GM06990 (cell line): ENCODE measurements around the gene SNRNP27.

ENCODE experiments used
- DNase-seq: peaks from one replicate; pipeline ENCODE4 v3.0.0-alpha.2; 2011; ENCODE audit not compliant: insufficient read length; ENCODE audit errors: extremely low read depth
- H3K27me3 ChIP-seq: replicated peaks from 2 replicates; pipeline ENCODE4 v1.6.0; 2011; ENCODE audit warnings: low read length; ENCODE audit not compliant: control insufficient read depth, insufficient read depth
- H3K36me3 ChIP-seq: 2 replicates; pipeline ENCODE4 v1.5.1; 2011; ENCODE audit warnings: low read length; ENCODE audit not compliant: control insufficient read depth, insufficient read depth
- H3K4me3 ChIP-seq: replicated peaks from 2 replicates; pipeline ENCODE4 v1.5.1; 2011; ENCODE audit warnings: low read depth, mild to moderate bottlenecking, control low read depth, low read length
- TF ChIP-seq, protein P1 (sequence below): IDR thresholded peaks from 2 replicates; pipeline ENCODE4 v1.5.1; 2011; ENCODE audit warnings: low read length, control low read depth, mild to moderate bottlenecking, inconsistent platforms; ENCODE audit not compliant: insufficient read depth, poor library complexity, severe bottlenecking

SNRNP27 gene

DNA sequence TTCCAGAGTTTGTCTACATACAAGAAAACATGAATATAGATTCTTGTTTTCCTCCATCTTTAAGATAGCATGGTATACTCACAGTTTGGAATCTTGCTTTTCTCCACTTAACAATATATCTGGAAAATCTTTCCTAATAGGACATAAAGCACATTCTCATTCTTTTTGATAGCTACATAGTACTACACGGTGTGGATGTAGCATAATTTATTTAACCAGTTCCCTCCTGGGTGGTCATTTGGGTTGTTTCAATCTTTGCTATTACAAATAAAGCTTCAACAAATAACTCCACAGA, 40.8 kb downstream of the SNRNP27 start:
- TF ChIP-seq, protein P1, sequence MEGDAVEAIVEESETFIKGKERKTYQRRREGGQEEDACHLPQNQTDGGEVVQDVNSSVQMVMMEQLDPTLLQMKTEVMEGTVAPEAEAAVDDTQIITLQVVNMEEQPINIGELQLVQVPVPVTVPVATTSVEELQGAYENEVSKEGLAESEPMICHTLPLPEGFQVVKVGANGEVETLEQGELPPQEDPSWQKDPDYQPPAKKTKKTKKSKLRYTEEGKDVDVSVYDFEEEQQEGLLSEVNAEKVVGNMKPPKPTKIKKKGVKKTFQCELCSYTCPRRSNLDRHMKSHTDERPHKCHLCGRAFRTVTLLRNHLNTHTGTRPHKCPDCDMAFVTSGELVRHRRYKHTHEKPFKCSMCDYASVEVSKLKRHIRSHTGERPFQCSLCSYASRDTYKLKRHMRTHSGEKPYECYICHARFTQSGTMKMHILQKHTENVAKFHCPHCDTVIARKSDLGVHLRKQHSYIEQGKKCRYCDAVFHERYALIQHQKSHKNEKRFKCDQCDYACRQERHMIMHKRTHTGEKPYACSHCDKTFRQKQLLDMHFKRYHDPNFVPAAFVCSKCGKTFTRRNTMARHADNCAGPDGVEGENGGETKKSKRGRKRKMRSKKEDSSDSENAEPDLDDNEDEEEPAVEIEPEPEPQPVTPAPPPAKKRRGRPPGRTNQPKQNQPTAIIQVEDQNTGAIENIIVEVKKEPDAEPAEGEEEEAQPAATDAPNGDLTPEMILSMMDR = no peak
- H3K4me3 ChIP-seq = no peak overlapping the region
- DNase-seq = no peak
- H3K27me3 ChIP-seq = no peaks in the 10 kb centered on the region
- H3K36me3 ChIP-seq = peaks cover 20% of the 10 kb centered on the region

DNA sequence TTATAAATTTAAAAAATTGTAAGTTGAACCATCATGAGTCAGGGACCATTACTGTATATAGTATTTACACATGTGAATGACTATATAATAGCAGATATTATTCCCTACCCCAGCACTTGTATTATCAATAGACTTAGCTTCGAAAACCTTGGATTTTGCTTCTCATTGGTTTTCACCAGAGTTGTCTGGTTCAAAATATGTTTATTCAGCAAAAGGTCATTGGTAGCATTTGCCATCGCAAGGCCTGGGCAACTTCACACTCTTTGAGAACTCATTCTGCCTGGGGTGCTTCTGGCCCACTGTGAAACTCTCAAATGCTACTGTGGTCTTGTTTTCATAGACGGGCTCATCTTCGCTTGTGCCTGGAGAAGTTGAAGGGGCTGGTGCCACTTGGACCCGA, 41.3 kb downstream of the SNRNP27 start:
- Histone ChIP-seq H3K4me3 (no peak overlapping the region), H3K27me3 (no peaks in the 10 kb centered on the region), H3K36me3 (peaks cover 20% of the 10 kb centered on the region)
- no peak for DNase-seq
- TF ChIP-seq, protein P1 = no peak

DNA sequence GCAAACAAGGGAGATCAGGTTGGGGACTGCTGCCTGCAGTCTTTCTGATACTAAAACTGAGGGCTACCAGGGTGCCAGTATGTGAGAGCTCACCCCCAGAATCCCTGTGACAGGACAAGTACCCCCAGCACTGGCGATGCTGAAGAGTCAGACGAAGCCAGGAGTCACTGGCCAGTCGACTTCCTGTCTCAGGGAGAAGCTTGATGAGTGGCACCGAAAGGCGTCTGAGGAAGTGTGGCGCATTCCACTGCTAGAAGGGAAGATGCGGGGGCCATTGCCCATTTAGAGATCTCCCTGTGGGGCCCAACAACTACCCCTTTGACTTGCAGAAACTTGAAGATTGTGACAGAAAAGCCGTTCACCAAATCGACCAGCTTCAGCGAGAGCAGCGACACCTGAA, 43.1 kb downstream of the SNRNP27 start:
- TF ChIP-seq, protein P1 = no peak
- DNase-seq = no peak
- Histone ChIP-seq H3K27me3 (no peaks in the 10 kb centered on the region), H3K36me3 (peaks cover 24% of the 10 kb centered on the region), H3K4me3 (no peak overlapping the region)

DNA sequence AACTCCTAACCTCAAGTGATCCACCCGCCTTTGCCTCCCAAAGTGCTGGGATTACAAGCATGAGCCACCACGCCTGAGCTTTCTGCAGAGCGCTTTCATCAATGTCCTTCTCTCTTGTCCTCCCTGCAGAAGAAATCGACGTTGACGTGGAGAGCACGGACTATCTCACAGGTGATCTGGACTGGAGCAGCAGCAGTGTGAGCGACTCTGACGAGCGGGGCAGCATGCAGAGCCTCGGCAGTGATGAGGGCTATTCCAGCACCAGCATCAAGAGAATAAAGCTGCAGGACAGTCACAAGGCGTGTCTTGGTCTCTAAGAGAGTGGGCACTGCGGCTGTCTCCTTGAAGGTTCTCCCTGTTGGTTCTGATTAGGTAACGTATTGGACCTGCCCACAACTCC, 44.2 kb downstream of the SNRNP27 start:
- H3K4me3 ChIP-seq = no peak overlapping the region
- TF ChIP-seq, protein P1 = no peak
- H3K27me3 ChIP-seq = no peaks in the 10 kb centered on the region
- DNase-seq = no peak
- H3K36me3 ChIP-seq = peaks cover 25% of the 10 kb centered on the region

DNA sequence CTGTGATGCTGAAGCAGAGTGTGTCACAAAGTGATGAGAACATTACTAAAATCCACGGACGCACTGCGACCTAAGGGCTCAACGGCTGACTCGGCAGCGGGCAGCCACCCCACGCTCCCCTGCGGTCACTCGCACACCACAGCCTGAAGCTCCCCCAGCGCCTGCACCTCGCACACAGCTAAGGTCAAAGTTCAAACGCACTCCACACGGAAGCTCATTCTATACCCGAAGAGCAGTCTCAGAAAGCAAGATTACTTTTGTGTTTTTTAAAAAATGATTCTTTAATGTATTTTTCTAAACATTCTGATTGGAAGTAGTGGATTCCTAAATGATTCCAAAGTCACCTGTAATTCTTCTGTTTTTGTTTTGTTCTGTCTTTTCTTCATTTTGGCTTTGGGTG, 46.0 kb downstream of the SNRNP27 start:
- Histone ChIP-seq H3K4me3 (no peak overlapping the region), H3K36me3 (peaks cover 30% of the 10 kb centered on the region), H3K27me3 (no peaks in the 10 kb centered on the region)
- DNase-seq = no peak
- TF ChIP-seq, protein P1 = no peak

DNA sequence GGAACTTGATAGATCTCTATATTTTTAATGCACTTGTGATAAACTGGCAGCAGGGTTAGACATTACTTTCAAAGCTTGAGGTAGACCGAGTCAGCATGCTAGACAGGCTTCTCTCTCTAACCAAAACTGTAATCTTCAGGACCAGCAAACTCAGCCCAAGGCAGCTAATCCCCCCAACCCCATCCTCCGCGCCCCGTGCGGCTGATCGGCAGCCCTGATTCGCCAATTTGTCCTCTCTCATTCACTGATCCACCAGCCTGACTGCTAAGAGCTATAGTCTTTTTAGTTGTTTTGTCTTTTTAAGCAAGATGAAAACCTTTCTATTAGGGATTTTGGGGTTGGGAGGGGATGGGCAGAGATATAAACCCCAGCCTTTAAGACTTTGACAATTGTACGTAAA, 46.9 kb downstream of the SNRNP27 start:
- DNase-seq = no peak
- Histone ChIP-seq H3K27me3 (no peaks in the 10 kb centered on the region), H3K36me3 (peaks cover 24% of the 10 kb centered on the region), H3K4me3 (no peak overlapping the region)
- TF ChIP-seq, protein P1 = no peak
